Measurements from ENCODE around the gene RBM28. TPM values are rescaled to one million over a fixed set of nuclear protein-coding genes. Genes with fewer than 3 reads are reported as not detected.

The RBM28 gene
- polyA plus RNA-seq, 1 donor (not counting 4 experiments of a cell fraction or from before 2014, with no cell fraction given) = 36.4 TPM

DNA sequence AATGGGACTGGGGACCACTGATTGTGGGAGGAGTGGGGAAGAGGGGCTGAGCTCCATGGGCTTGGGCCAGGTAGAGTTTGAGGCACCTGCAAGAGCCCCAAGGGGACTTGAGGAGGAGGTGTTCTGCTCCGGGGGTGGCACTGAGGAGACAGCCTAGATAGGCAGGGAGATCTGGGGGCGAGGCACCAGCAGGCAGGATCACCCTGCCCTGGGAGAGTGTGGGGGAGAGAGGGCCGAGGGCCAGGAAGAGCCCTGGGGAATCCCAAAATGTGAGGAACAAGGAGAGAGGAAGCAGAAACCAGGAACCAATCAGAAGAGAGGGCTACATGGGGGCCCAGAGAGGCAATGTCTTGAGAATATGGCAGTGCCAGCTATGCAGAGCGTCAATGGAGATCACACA is 68.0 kb downstream of the RBM28 start:
- H3K27me3 ChIP-seq (ENCODE audit: control insufficient read depth, extremely low read depth, insufficient read depth, low read length) = no peaks in the 10 kb centered on the region
- H4K20me1 ChIP-seq (ENCODE audit: control insufficient read depth, extremely low read depth, insufficient read depth, low read length) = no peaks in the 10 kb centered on the region
- H3K4me3 ChIP-seq (ENCODE audit: control insufficient read depth in 2 of 3, extremely low read depth in 1 of 3, insufficient read depth in 2 of 3, low read depth in 1 of 3, low read length in 3 of 3) = no peak overlapping the region
- no peak overlapping the region for H3K4me2 ChIP-seq (ENCODE audit: control insufficient read depth, extremely low read depth, insufficient read depth, low read depth, low read length)
- no peaks in the 10 kb centered on the region for H3K79me2 ChIP-seq (ENCODE audit: control insufficient read depth, insufficient read depth, low read length)
- H3K9ac ChIP-seq (ENCODE audit: control insufficient read depth, extremely low read depth, insufficient read depth, low read length) = no peak overlapping the region
- TF ChIP-seq EZH2 (IDR thresholded peaks at IDR 0.05; ENCODE audit: low read length) = no peak
- TF ChIP-seq, protein P1, sequence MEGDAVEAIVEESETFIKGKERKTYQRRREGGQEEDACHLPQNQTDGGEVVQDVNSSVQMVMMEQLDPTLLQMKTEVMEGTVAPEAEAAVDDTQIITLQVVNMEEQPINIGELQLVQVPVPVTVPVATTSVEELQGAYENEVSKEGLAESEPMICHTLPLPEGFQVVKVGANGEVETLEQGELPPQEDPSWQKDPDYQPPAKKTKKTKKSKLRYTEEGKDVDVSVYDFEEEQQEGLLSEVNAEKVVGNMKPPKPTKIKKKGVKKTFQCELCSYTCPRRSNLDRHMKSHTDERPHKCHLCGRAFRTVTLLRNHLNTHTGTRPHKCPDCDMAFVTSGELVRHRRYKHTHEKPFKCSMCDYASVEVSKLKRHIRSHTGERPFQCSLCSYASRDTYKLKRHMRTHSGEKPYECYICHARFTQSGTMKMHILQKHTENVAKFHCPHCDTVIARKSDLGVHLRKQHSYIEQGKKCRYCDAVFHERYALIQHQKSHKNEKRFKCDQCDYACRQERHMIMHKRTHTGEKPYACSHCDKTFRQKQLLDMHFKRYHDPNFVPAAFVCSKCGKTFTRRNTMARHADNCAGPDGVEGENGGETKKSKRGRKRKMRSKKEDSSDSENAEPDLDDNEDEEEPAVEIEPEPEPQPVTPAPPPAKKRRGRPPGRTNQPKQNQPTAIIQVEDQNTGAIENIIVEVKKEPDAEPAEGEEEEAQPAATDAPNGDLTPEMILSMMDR (optimal IDR thresholded peaks at IDR 0.05 in 1 of 3, IDR thresholded peaks at IDR 0.05 in 1 of 3, conservative IDR thresholded peaks at IDR 0.05 in 1 of 3; ENCODE audit: extremely low read depth in 1 of 3, insufficient read depth in 2 of 3, low read length in 3 of 3) = no peak
- dilution Hi-C loops (cut with MboI; ENCODE audit: extremely low pct_ligation_motif_present, low sequenced_read_pairs) = no loop called here
- no peak overlapping the region for H3K27ac ChIP-seq (ENCODE audit: control insufficient read depth, insufficient read depth, low read length)
- H2AFZ ChIP-seq (ENCODE audit: control insufficient read depth, low read length) = no peak overlapping the region
- H3K9me1 ChIP-seq (ENCODE audit: control insufficient read depth, extremely low read depth, insufficient read depth, low read length) = no peaks in the 10 kb centered on the region
- H3K36me3 ChIP-seq (ENCODE audit: control insufficient read depth in 2 of 2, extremely low read depth in 1 of 2, insufficient read depth in 2 of 2, low read length in 2 of 2) = no peaks in the 10 kb centered on the region
- DNase-seq (ENCODE audit: low read depth, low spot score) (no peak), FAIRE-seq (no peak)
- peaks cover 11% of the 10 kb centered on the region for H3K4me1 ChIP-seq (ENCODE audit: control insufficient read depth, extremely low read depth, insufficient read depth, low read length)
- peaks cover 3% of the 10 kb centered on the region for H3K9me3 ChIP-seq (ENCODE audit: control insufficient read depth, low read depth, low read length)

DNA sequence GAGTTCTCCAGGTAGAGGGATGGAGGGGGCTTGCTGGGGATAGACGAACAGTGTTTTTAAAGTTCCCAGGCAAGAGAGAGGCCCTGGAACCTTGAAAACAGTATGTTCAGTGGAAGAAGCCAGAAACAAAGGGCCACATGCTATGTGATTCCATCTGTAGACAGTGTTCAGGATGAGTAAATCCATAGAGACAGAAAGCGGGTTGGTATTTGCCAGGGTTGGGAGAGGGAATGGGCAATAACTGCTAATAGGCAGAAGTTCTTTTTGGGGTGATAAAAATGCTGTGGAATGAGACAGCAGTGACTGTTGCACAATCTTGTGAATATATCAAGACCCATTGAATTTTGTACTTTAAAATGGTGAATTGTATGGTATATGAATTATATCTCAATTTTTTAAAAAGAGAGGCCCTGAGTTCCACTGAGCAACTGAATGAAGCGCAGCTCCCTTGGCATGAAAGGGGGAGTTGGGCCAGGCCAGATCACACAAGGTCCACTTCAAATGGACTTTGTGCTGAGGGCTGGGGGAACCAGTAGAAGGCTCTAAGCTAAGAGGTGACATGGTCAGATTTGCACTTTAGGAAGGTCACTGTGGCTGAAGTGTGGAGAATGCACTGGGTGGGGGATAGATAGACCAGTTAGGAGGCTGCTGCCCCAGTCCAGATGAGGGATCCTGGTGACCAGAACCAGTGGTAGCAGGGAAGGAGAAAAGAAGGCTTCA is 68.7 kb downstream of the RBM28 start:
- H3K27me3 ChIP-seq (ENCODE audit: control insufficient read depth, extremely low read depth, insufficient read depth, low read length) = no peaks in the 10 kb centered on the region
- H3K4me2 ChIP-seq (ENCODE audit: control insufficient read depth, extremely low read depth, insufficient read depth, low read depth, low read length) = no peak overlapping the region
- no peaks in the 10 kb centered on the region for H3K9me1 ChIP-seq (ENCODE audit: control insufficient read depth, extremely low read depth, insufficient read depth, low read length)
- H3K79me2 ChIP-seq (ENCODE audit: control insufficient read depth, insufficient read depth, low read length) = no peaks in the 10 kb centered on the region
- TF ChIP-seq EZH2 (IDR thresholded peaks at IDR 0.05; ENCODE audit: low read length) = no peak
- TF ChIP-seq, protein P1 (optimal IDR thresholded peaks at IDR 0.05 in 1 of 3, IDR thresholded peaks at IDR 0.05 in 1 of 3, conservative IDR thresholded peaks at IDR 0.05 in 1 of 3; ENCODE audit: extremely low read depth in 1 of 3, insufficient read depth in 2 of 3, low read length in 3 of 3) = no peak
- DNase-seq (ENCODE audit: low read depth, low spot score) (no peak), FAIRE-seq (no peak)
- dilution Hi-C loops (cut with MboI; ENCODE audit: extremely low pct_ligation_motif_present, low sequenced_read_pairs) = no loop called here
- H2AFZ ChIP-seq (ENCODE audit: control insufficient read depth, low read length) = no peak overlapping the region
- H4K20me1 ChIP-seq (ENCODE audit: control insufficient read depth, extremely low read depth, insufficient read depth, low read length) = no peaks in the 10 kb centered on the region
- H3K4me3 ChIP-seq (ENCODE audit: control insufficient read depth in 2 of 3, extremely low read depth in 1 of 3, insufficient read depth in 2 of 3, low read depth in 1 of 3, low read length in 3 of 3) = no peak overlapping the region
- no peak overlapping the region for H3K27ac ChIP-seq (ENCODE audit: control insufficient read depth, insufficient read depth, low read length)
- H3K9me3 ChIP-seq (ENCODE audit: control insufficient read depth, low read depth, low read length) = no peaks in the 10 kb centered on the region
- peaks cover 11% of the 10 kb centered on the region for H3K4me1 ChIP-seq (ENCODE audit: control insufficient read depth, extremely low read depth, insufficient read depth, low read length)
- no peaks in the 10 kb centered on the region for H3K36me3 ChIP-seq (ENCODE audit: control insufficient read depth in 2 of 2, extremely low read depth in 1 of 2, insufficient read depth in 2 of 2, low read length in 2 of 2)
- H3K9ac ChIP-seq (ENCODE audit: control insufficient read depth, extremely low read depth, insufficient read depth, low read length) = no peak overlapping the region

All from keratinocyte (primary cell).